Transverse colon (tissue), 4 donors: ENCODE measurements around the gene ARMC3. TPM values are rescaled to one million over a fixed set of nuclear protein-coding genes. Genes with fewer than 3 reads are reported as not detected.

Source experiments
- DNase-seq: peaks from one replicate; pipeline ENCODE4 v3.0.0-alpha.2; 2019
- H3K27ac ChIP-seq, 4 donors: fragments of 200-600 bp; sonication (generic); 2 replicates each; pipeline ENCODE4 v1.5.1; 2016 to 2018; ENCODE audit warnings: inconsistent platforms in 4 of 4
- H3K27me3 ChIP-seq: fragments of 200-600 bp; sonication (generic); 2 replicates; pipeline ENCODE4 v1.5.1; 2017; ENCODE audit warnings: inconsistent platforms
- H3K36me3 ChIP-seq, 4 donors: fragments of 200-600 bp; sonication (generic); 2 replicates each; pipeline ENCODE4 v1.5.1; 2017 to 2019; ENCODE audit warnings: inconsistent platforms in 4 of 4
- H3K4me1 ChIP-seq, 4 donors: fragments of 200-600 bp; sonication (generic); 2 replicates each; pipeline ENCODE4 v1.5.1; 2017 to 2020; ENCODE audit warnings: inconsistent platforms in 4 of 4
- H3K4me3 ChIP-seq, 4 donors: fragments of 200-600 bp; sonication (generic); 1 replicate in 1 of 4; 2 replicates in 3 of 4; pipeline versions ENCODE4 v1.5.1 to v1.6.1; 2017 to 2019; ENCODE audit warnings: inconsistent platforms in 4 of 4
- H3K9me3 ChIP-seq, 2 donors: fragments of 200-600 bp; sonication (generic); 2 replicates each; pipeline ENCODE4 v1.5.1; 2017 to 2019; ENCODE audit warnings: inconsistent platforms in 2 of 2
- EP300 ChIP-seq: sonication (generic); formaldehyde crosslinking; IDR thresholded peaks from one replicate; pipeline ENCODE4 v1.6.1; 2017; ENCODE audit warnings: antibody characterized with exemption, low read depth
- POLR2A ChIP-seq: fragments of 450-650 bp; IDR thresholded peaks from one replicate; pipeline ENCODE4 v1.6.1; 2016; ENCODE audit warnings: antibody characterized with exemption, mild to moderate bottlenecking, moderate library complexity
- POLR2AphosphoS5 ChIP-seq, 3 donors: sonication (generic); formaldehyde crosslinking; IDR thresholded peaks; one replicate each; pipeline ENCODE4 v1.6.1; 2016; ENCODE audit warnings: antibody characterized with exemption in 3 of 3
- WGBS, 2 donors: methylation state at CpG; one replicate each; pipeline ENCODE4 v1.1.5; 2018; ENCODE audit warnings: low coverage in 1 of 2; 5-methylcytosine and 5-hydroxymethylcytosine counted together
- in situ Hi-C, 4 donors: fragments of 200-750 bp; cut with MboI; loops; one replicate each; pipeline versions ENCODE4 v1.15.0 to v1.15.1; 2017; ENCODE audit warnings: low sequenced_read_pairs in 3 of 4, low pct_ligation_motif_present in 1 of 4, low pct_unique_long_range_greater_than_20kb in 1 of 4
- intact Hi-C: fragments of 100-400 bp; cut with DNase I; formaldehyde crosslinking; loops from one replicate; pipeline ENCODE4 v1.15.1; 2023; ENCODE audit warnings: low total_unique reads
- total RNA-seq, 4 donors: library from RNA; depleted of rRNA; stranded (reverse); fragments of >200 nt; gene quantifications; one replicate each; pipeline ENCODE4 v1.1.0, GENCODE V29; 2016
- TF ChIP-seq, protein P1 (sequence below), 5 experiments: fragments of 200-600 bp in 3 of 5; fragments of 450-650 bp in 2 of 5; sonication (generic) in 3 of 5; IDR thresholded peaks; 1 replicate in 2 of 5; 2 replicates in 3 of 5; pipeline ENCODE4 v1.5.1; 2016 to 2017; ENCODE audit warnings: antibody characterized with exemption in 5 of 5, inconsistent platforms in 3 of 5, mild to moderate bottlenecking in 2 of 5, moderate library complexity in 1 of 5

ARMC3 gene
- total RNA-seq, 4 donors from 2014 or later = not detected

DNA sequence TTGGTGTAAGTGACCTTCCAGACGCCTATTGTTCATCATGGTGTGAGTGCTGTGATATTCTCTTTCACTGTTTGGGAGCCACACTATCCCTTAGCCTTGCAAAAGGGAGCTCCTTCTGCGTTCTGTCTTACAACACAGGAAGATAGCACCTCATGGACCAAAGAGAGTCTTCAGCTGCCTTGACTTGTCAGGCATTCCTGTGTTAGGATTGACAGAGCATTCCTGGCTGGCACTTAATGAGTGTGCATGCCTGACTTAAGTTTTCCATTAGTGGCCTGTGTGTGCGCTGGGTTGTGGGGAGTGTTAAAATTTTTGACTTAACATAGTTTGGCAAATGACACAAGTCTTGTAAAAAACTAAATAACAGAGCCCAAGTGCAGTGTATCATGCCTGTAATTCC, 145.7 kb downstream of the ARMC3 start:
- Histone ChIP-seq H3K4me3 (no peak overlapping the region), H3K4me1 (no peaks in the 10 kb centered on the region), H3K36me3 (no peaks in the 10 kb centered on the region), H3K27ac (no peak overlapping the region), H3K27me3 (no peaks in the 10 kb centered on the region), H3K9me3 (no peaks in the 10 kb centered on the region)
- WGBS, 2 donors = 83 to 100% methylated on average over 2 to 3 of the region's 3 CpGs
- intact Hi-C loops (no loop called here), in situ Hi-C loops (no loop called here)
- TF ChIP-seq EP300 = no peak
- TF ChIP-seq, protein P1, sequence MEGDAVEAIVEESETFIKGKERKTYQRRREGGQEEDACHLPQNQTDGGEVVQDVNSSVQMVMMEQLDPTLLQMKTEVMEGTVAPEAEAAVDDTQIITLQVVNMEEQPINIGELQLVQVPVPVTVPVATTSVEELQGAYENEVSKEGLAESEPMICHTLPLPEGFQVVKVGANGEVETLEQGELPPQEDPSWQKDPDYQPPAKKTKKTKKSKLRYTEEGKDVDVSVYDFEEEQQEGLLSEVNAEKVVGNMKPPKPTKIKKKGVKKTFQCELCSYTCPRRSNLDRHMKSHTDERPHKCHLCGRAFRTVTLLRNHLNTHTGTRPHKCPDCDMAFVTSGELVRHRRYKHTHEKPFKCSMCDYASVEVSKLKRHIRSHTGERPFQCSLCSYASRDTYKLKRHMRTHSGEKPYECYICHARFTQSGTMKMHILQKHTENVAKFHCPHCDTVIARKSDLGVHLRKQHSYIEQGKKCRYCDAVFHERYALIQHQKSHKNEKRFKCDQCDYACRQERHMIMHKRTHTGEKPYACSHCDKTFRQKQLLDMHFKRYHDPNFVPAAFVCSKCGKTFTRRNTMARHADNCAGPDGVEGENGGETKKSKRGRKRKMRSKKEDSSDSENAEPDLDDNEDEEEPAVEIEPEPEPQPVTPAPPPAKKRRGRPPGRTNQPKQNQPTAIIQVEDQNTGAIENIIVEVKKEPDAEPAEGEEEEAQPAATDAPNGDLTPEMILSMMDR (IDR thresholded peaks at IDR 0.05) = no peak
- no peak for TF ChIP-seq POLR2AphosphoS5 (IDR thresholded peaks at IDR 0.05)
- no peak for TF ChIP-seq POLR2A
- no peak for DNase-seq

DNA sequence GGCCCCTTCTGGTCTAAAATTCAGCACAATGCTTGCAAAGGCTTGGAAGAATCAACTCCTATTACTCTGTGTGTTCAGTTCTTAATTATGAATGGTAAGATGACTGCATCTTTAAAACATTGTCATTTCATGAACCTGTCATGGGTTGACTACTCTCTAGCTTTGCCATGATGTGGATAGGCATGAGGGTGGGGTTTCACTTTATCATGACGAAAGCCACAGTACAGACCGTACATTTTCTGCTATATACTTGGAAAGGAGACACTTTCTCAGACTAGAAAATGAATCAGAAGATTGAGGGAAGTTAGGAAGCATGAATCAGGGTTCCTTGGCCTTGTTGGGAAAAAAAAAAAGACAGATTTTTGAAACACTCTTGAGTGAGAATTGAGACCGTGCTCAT, 147.8 kb downstream of the ARMC3 start:
- Histone ChIP-seq H3K4me3 (no peak overlapping the region), H3K4me1 (no peaks in the 10 kb centered on the region), H3K9me3 (no peaks in the 10 kb centered on the region), H3K27me3 (peaks cover 5% of the 10 kb centered on the region), H3K27ac (no peak overlapping the region), H3K36me3 (no peaks in the 10 kb centered on the region)
- in situ Hi-C loops (no loop called here), intact Hi-C loops (no loop called here)
- DNase-seq = no peak
- no peak for TF ChIP-seq POLR2A
- TF ChIP-seq POLR2AphosphoS5 (IDR thresholded peaks at IDR 0.05) = no peak
- TF ChIP-seq EP300 = no peak
- TF ChIP-seq, protein P1 (IDR thresholded peaks at IDR 0.05) = no peak
- 70 to 82% methylated on average over 1 to 3 of the region's 3 CpGs for WGBS, 2 donors

DNA sequence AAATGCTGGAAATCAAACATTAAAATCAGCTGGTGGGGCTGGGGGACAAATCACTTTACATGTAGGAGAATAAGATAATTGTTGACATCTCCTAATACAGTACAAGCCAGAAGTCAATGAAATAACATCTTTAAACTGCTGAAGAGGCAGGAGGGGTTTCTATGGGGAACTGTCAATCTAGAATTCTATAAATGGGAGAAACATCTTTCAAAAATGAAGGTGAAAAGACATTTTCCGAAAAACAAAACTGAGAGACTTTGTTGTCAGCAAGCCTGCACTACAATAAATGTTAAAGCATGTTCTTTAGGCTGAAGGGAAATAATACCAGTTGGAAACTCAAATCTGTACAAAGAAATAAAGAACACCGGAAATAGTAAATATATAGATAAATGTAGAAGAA, 150.3 kb downstream of the ARMC3 start:
- Histone ChIP-seq H3K27ac (no peak overlapping the region), H3K4me3 (no peak overlapping the region), H3K27me3 (peaks cover 10% of the 10 kb centered on the region), H3K36me3 (no peaks in the 10 kb centered on the region), H3K9me3 (no peaks in the 10 kb centered on the region), H3K4me1 (no peaks in the 10 kb centered on the region)
- in situ Hi-C loops (no loop called here), intact Hi-C loops (no loop called here)
- no peak for TF ChIP-seq POLR2AphosphoS5 (IDR thresholded peaks at IDR 0.05)
- TF ChIP-seq, protein P1 (IDR thresholded peaks at IDR 0.05) = no peak
- no peak for TF ChIP-seq POLR2A
- TF ChIP-seq EP300 = no peak
- no peak for DNase-seq
- 89 to 90% methylated on average over 2 of the region's 2 CpGs for WGBS, 2 donors

DNA sequence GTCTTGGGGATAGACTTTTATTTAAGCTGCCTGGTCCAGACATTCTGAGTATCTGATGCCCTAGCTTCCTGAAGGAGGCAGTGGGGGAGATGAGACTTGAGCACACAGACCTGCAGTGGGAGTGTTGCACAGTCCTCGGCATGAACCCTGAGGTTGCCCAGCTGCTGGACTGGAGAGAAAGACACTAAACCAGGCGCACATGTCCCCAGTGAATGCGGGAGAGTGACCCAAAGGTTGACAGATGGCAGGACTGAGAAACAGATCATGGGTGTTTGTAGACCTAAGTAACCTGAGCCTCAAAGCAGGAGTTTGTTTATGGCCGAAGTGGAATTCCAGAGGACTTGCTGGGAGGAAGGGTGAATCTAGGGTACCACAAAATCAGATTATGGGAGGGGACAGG, 151.8 kb downstream of the ARMC3 start:
- in situ Hi-C loops = no loop called here
- no peaks in the 10 kb centered on the region for H3K36me3 ChIP-seq
- no peaks in the 10 kb centered on the region for H3K4me1 ChIP-seq
- 88% methylated on average over 4 of the region's 4 CpGs; no CpG with 5 or more reads in 1 of the 2 donors for WGBS, 2 donors
- intact Hi-C loops = no loop called here
- peaks cover 10% of the 10 kb centered on the region for H3K27me3 ChIP-seq
- H3K27ac ChIP-seq = no peak overlapping the region
- no peak for DNase-seq
- no peak for TF ChIP-seq POLR2AphosphoS5 (IDR thresholded peaks at IDR 0.05)
- TF ChIP-seq, protein P1 (IDR thresholded peaks at IDR 0.05) = no peak
- TF ChIP-seq POLR2A = no peak
- no peak overlapping the region for H3K4me3 ChIP-seq
- H3K9me3 ChIP-seq = no peaks in the 10 kb centered on the region
